ENCODE results near the gene DBH.

DNA sequence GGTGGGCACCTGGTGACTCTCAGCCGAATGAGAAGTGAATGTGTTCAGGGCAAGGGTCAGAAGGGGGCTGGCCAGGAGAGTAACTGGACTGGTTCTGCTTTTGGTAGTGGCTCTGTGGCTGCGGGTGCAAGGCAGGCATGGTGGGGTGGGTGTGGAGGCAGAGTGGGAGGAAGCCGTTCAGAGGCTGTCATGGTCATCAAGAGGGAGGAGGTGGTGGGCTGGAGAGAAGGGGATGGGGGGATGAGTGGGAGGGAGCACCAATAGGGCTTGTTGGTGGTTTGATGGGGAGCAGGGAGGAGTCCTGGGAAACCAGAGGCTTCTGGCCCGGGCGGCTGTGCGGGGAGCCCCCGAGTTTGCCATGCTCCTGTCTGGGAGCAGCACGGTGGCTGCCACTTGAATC lies 40.3 kb upstream of the DBH start:
- no peak for TF ChIP-seq POLR2AphosphoS5 (IDR thresholded peaks at IDR 0.05; ENCODE audit: borderline replicate concordance, low read depth, low read length)
- no peak for TF ChIP-seq EZH2 (IDR thresholded peaks at IDR 0.05)

All from SK-N-MC (cell line).